HL-60/S4 treated with retinoic acid at 250 ng/mL for 4 days and 3 days (cell line): ENCODE measurements around the gene PIGC.

ENCODE experiments used
- in situ Hi-C: fragments of 300-500 bp; cut with MboI; formaldehyde crosslinking; loops from 2 replicates; pipeline ENCODE4 v1.7.0; 2022; ENCODE audit warnings: low sequenced_read_pairs

The PIGC gene

DNA sequence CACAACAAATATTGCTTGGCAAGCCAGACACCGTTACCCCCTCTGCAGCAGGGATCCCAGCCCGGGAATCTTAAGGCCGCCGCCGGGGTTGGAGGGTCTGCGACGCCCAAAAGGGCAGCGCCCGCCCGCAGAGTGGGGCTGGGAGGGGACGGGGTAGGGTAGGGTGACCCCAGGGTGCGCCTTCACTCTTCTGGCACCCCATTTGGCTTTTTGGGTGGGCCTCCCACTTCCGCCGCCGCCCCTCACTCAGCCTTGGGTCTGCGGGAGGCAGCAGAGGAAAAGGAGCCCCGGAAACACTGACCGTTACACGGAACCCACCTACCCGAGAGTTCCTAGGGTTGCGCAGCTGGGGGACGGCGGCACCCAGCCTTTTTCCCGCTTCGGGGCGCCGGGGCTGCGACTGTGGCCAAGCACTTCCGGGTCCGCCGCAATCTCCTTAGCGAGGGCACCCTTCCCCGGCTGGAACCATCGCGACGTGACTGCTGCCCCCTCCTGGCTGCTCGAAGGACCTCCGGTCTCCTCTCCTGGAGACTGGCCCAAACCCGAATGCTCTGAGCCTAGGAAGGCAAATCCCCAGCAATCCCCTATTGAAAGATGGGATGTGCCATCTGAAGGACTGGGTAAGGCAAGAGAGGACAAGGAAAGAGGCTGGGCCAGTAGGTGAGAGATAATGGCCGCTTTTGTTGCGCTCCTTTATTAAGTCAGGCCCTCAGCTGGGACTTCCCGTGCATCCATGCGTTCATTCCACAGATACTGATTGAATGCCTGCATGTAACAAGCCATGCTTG lies at the start of gene PIGC:
TSS of gene PIGC (minus strand) at position 404 of the 788 bp plus-strand sequence. CDS start 1,447 bp downstream, outside the sequence.
- in situ Hi-C loops: no loop called here

DNA sequence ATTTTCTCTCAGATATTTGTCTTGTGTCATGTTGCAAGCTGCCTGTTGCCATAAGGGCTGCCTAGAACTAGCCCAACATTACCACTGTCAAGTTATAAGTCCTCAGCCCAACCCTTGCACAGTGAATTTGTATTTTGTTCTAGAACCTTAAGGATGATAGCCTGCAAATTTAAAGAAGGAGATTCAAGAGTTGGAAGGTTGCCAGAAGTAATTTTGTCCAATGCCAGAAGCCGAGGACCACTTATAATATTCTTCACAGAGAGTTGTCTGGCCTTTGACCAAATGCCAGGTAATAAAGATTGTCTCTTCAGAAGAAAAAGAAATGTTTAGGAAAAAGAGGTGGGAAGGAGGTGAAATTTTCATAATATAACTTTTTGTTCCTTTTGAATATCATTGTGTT lies 48.6 kb upstream of the PIGC start:
- in situ Hi-C loops: no loop called here

DNA sequence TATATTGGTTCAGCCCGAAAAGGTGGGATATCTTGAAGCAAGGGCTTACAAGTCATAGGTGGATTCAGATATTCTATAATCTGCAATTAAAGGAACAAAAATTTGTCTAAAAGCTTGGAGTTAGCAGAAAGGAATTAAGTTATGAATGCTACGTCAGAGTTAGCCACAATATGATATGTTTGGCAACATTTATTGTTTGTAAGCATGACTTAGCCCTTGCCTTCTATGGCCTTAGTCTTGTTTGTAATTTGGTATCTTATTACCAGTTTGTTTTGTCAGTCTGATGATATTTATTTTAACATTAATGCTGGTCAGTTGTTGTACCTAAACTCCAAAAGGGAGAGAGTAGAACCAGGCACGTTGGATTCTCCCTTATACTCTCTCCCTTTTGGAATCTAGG lies 46.0 kb upstream of the PIGC start:
- in situ Hi-C loops: no loop called here

DNA sequence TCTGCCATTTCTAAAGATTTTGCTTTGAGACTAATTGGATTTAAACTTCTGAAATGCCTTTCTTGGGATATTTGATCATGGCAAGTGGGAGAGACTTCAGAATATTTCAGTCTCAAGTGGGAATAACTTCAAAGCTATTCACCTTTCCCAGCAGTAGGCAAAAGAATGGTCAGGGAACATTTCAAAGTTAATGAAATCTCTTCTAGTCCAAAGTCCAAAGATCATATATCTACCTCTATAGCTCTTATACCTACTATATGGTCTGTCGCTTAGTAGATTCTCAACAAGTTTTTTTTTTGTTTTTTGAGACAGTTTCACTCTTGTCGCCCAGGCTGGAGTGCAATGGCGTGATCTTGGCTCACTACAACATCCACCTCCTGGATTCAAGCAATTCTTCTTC lies 44.5 kb upstream of the PIGC start:
- in situ Hi-C loops: no loop called here

DNA sequence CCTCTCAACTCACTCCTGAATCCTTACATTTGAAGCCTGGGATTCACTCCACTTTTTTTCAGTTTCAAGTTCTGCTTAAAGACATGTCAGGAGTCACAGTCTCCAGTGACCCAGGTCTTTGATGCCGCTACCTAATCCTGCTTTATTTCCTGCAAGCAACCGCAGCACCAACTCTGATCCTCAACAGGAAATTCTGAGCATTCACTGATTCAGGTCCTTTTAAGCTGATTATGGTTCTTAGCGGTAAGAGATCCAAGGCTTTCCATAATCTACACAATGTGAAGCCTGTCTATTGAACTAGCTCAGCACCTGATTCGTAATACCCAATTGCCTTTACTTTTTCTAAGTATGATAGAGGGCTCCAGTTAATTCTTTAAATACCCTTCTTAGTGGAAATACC lies 43.7 kb upstream of the PIGC start:
- in situ Hi-C loops: no loop called here

DNA sequence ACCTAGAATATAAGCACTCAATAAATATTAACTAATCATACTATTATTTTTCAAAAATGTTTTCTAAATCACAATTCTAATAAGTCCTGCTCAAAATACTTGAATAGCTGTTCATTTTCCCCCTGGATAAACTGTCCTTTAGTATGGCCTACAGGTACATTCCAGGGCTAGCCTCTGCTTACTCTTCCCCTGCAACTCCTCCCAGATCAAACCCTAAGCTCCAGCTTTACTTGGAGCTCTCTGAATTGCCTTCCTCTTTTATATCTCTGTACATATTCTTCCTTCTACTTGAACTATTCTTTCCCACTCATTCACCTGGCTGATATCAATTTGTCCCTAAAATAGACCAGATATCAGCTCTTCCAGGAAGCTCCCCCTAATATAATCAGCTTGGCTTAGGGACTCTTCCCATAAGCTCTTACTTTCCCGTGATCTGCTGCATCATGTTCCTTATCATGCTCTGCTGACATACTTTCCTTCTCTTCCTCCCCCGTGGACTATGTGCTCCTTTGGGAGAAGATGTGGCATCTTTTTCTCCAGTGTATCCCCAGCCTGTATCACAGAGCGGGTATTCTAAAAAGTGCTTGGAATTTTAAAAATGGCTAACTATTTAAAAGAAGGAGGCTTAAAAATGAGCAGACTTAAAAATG lies 43.1 kb upstream of the PIGC start:
- in situ Hi-C loops: no loop called here

DNA sequence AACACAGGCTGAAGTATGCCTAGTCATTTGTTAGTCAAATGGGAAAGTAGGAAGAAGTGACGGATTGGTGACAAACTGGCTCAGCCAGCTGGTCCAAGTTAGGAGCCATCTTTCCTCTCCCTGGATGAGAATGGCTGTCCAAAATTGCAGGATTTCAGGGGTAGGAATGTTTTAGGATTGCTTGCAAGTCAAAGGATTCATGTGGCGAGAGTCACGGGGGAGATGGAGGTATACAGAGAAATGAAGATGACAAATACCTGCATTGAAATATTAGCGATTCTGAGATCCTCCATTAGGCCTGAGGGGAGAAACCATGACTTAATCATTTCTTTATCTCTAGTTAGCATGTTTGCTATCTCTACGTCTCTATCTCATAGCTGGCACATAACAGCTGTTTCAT lies 41.8 kb upstream of the PIGC start:
- in situ Hi-C loops: no loop called here

DNA sequence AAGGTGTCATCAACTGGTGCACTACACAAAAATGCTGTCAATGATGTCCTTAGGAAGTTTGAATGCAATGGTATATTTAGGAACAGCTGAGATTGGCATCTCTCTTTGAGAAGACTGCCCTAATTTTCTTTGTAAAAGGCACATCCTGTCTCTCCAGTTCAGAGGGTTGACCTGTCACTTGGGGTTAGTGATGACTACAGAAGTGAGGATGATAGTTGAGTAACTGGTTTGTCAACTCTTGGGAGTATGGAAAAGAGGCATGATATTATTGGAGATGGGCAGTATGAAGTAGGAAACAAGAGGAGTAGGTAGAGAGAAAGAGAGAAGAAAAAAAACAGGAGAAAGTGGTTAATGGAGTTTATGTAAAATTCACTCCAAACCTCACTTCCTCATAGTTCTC lies 40.4 kb upstream of the PIGC start:
- in situ Hi-C loops: no loop called here

DNA sequence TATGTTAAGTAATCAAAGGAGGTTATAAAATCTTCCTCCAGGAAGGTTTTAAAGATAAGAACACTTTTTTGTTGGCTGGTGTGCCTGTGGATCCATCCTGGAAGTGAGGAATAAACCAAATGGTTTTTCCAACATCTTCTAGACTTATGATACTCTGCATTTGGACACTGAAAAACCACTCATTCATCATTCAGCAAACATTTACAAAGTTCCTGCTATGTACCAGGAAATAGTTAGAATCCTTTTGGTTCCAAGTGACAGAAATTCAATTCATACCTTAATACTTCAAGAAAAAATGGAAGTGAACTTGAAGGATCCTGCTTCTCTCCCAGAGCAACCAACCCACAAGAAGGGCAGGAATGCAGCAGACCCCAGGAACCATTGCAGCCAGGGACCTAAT lies 39.6 kb upstream of the PIGC start:
- in situ Hi-C loops: no loop called here

DNA sequence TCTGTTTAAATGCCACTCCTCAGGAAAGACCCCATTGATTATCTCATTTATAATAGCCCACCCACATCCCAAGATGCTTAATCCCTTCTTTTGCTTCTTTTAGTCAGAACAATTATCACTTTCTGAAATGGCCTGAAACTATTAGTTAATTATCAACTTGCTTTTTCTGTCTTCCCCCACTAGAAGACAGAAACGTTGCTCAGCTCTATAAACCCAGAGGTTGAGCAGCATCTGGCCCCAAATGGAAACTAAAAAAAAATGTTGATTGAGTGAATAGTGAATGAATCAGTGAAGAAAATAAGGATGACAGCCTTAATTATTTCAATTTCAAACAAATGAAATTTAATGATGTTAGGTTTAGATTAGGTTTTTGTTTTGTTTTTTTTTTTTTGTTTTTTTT lies 38.2 kb upstream of the PIGC start:
- in situ Hi-C loops: no loop called here

DNA sequence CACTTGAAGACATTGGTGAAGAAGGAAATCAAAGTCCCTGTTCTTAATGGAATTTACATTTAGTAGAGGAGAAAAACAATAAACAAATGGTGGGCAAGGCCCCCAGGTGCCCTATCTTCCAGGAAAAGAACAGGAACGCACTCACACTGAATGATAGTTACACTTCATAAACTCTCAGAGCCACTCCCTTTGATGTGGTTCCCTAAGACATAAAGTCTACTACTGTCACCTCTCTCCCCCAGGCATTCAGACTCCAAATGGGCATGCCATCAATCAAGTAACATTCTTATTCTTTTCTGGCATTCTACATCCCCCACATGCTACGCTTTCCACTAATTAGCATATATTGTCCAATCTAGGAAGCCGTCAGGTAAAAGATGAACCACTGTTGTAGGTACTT lies 36.6 kb upstream of the PIGC start:
- in situ Hi-C loops: no loop called here

DNA sequence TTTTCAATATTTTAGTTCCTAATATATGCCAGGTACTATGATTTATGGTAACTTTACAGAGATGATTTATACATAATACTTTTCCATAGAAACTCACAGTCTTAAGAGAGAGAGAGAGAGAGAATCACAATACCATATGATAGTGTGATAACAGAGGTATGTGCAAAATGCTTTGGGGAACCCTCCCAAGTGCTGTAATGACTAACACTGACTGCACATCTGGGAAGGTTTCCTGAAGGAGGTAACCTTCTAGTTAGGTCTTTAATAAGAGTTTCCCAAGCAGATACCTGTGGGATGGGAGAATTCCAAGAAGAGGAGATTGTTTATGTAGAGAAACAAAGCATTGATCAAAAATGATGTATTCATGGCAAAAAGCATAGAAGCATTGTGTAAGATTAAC lies 34.6 kb upstream of the PIGC start:
- in situ Hi-C loops: no loop called here

DNA sequence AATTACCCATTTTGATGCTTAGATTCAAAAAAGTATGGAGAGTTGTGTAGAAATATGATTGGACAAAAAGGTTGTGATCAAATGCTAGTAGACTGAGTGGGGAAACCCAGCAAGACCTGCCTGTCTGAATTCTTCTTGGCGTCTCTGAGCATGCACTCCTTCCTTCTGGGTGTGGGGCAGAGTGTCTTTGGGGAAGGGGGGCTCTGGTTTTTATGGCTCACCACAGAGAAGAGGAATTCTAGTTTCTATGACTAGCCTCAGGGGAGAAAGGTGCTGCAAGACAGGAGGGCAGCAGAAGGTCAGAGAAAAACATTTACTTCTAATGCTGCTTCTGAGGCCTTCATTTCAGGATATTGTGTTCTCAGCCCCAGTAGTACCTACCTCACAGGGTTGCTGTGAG lies 33.9 kb upstream of the PIGC start:
- in situ Hi-C loops: no loop called here

DNA sequence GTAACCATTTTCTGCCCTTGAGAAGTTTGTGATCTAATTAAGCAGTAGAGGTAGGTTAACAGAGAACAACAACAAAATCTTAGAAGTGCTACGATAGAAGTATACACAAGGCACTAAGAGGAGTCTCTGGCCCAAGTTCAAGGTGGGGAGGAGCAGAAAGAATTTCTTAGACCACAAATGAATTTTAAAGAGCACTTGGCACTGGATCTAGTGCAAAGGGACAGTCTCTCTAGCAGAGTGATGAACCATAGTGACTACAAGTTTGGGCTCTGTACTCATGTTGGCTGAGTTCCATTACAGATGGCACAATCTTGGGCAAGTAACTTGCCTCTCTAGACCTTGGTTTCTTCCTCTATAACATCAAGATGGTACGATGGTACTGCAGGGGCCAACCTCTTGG lies 33.3 kb upstream of the PIGC start:
- in situ Hi-C loops: no loop called here

DNA sequence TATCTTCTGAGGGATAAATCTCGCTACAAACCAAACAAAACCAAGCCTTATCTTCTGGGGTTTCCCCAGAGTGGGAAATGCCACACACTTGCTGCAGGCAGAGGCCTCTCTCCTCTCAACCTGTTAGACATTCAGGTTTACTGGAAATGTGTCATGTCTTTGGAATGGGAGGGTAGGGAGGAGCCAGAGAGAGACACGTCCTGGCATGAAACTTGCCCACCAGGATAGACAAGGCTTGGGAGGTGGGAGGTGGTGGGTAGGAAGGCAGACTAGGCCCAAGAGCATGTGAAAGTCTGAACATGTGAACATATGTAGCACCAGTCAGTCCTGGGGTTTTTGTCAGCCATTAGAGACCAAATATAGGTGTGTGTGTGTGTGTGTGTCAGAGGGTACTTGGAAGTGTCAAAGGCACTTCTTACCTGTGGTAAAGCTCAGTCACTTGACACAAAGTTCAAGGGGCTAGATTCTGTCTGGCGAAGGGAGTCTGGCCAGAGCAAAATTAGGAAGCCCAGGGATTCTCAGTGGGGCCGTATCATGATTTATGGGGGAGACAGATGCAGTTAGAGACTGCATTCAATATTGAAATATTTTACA lies 32.4 kb upstream of the PIGC start:
- in situ Hi-C loops: no loop called here

DNA sequence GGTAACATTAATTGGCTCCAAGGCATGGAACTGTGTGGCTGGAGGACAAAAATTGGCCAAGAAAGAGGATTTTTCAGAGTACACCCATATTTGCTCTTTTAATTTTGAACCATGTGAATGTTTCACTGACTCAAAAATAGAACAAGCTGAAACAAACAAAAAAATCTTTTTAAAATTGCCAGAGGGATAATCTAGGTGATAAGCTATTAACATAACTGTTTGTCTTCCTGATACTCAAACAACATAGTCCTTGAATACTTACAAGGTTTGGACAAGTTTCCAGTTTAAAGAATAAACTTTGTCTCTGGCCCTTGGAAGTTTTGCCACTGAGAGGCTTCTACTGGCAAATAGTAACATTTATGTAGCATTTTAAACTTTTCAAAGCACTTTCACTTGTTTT lies 30.0 kb upstream of the PIGC start:
- in situ Hi-C loops: loop anchor here (25.0 kb wide), 1 partner anchor 238 kb away; no protein-coding TSS in a partner anchor

DNA sequence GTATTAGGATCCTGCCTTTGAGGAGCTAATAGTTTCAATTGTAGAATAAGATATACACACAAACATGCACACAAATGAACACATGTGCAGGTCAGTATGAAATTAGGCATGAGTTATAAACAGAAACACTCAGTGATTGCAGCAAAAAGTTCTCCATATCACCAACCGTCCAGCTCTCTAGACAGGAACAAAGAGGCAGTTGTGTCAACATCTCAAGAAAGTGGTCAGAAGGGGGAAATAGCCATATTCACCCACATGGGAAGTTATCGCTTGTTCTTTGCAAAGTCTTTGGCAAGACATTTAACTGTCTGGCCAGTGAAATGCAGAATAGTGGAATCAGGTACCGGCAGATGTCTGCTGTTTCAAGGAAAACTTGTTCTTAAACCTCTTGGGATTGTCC lies 29.4 kb upstream of the PIGC start:
- in situ Hi-C loops: loop anchor here (25.0 kb wide), 1 partner anchor 239 kb away; no protein-coding TSS in a partner anchor

DNA sequence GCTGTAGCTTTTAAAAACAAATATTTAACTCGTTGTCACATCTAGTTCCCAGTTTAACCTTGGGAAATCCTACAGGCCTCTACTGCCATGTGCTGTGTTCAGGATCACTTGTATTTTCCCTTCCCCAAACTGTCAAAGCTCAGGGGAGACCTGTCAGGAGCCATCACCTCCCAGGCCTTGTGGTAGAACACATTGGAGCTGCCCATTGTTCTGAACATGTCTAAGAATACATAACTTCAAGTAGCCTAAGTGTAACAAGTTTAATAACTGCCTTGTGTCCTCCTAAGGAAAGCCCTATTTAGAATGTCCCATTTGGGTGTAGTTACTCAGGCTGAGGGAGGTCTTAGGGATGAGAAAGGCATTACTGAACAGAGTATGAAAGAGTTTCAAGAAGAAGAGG lies 28.6 kb upstream of the PIGC start:
- in situ Hi-C loops: loop anchor here (25.0 kb wide), 1 partner anchor 240 kb away; no protein-coding TSS in a partner anchor

DNA sequence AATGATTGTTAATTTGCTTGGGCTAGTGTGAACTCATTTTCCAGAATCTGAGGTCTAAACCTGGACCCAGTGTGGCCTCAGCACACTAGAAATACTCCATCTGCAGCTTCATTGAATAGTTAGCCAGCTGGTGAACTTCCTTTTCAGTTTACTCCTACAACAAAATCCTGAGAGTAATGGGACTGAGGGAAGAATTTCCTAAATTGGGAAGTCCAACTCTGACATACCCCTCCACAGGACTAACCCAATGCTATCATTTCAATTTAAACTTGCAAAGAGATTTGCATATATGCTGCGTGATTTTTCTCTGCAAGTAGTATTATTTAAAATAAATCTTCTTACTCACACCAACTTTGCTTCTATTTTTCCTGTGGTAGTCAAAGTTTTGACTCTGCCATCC lies 27.8 kb upstream of the PIGC start:
- in situ Hi-C loops: loop anchor here (25.0 kb wide), 1 partner anchor 241 kb away; no protein-coding TSS in a partner anchor

DNA sequence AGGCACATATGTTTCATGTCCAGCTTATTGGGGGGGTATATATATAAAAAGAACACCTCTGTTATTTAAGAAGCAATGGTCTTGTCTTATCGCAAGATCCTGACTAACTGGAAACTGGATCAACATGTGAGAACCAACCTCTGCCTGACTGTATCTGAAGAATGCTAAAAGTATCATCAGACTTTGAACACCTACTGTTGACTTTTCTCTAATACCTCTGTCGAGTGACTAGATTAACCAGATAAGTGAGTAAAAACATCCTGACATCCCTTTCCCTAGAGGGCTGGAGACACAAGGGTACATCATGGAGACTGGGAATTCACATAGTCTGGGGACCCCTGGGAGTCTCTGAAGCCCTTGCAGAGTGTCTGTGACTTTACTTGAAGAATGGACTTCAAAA lies 26.3 kb upstream of the PIGC start:
- in situ Hi-C loops: loop anchor here (25.0 kb wide), 1 partner anchor 242 kb away; no protein-coding TSS in a partner anchor

DNA sequence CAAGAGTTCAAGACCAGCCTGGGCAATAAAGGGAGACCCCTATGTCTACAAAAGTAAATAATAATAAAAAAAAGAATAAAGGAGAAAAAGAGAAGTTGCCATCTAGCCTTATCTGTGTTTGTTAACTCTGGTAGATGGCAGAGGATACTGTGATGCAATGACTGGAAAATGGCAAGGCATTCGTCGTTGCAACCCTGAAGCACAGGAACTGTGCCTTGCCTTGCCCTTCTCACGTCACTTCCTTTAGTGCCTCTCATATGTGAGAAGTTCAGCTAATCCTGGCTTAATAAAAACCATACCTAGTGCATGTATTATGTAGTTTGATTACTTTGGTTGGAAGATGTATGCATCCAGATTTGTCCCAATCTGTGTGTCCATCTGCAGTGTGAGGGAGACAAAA lies 25.8 kb upstream of the PIGC start:
- in situ Hi-C loops: loop anchor here (25.0 kb wide), 1 partner anchor 243 kb away; no protein-coding TSS in a partner anchor

DNA sequence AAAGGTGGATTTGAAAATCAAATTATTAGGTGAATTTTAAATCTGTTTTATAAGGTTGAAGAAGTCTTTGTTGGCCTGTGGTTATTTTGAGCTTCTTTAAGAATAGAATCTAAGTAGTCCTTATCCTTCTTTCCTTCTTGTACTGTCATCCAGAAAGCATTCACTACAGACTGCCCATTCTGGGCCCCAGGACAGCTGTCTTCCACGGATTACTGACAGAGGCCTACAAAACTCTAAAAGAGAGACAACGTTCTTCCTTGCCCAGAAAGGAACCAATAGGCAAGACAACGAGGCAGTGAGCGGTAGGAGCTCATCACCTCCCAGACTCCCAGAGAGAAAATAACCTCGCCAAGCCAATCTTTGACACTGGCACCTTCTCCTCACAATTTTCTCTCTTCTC lies 24.4 kb upstream of the PIGC start:
- in situ Hi-C loops: loop anchor here (25.0 kb wide), 1 partner anchor 244 kb away; no protein-coding TSS in a partner anchor
